Activated CD4-positive, alpha-beta T cell treated with anti-CD3 and anti-CD28 coated beads for 36 hours (primary cell): ENCODE measurements around the gene TFCP2L1. TPM values are rescaled to one million over a fixed set of nuclear protein-coding genes. Genes with fewer than 3 reads are reported as not detected.
"Not testable (repeated sequence)": the region's sequence is repeated elsewhere in the genome, so short reads cannot be mapped to it uniquely, and the experiment has no call there.

Experiments
- ATAC-seq: fragments of 200-7000 bp; cut with Tn5 transposase; one replicate; pipeline ENCODE4 v1.10.0; 2021; ENCODE audit warnings: mild to moderate bottlenecking, moderate library complexity
- CTCF ChIA-PET: fragments of 350-600 bp; sonication (Branson Sonifier 250); formaldehyde crosslinking; loops from one replicate; lab custom pipeline; 2021; ENCODE audit warnings: antibody characterized with exemption; lab: Charles Lee
- POLR2A ChIA-PET: fragments of 350-600 bp; sonication (Branson Sonifier 250); formaldehyde crosslinking; loops from one replicate; lab custom pipeline; 2021; ENCODE audit warnings: antibody characterized with exemption, inconsistent platforms; lab: Charles Lee
- DNase-seq: peaks from one replicate; pipeline ENCODE4 v3.0.0-alpha.2; 2020
- H3K27ac Mint-ChIP-seq: one replicate; pipeline ENCODE4 v1.8.0; 2021; ENCODE audit warnings: mixed read lengths
- H3K27me3 Mint-ChIP-seq: one replicate; pipeline ENCODE4 v1.8.0; 2021; ENCODE audit warnings: mixed read lengths
- H3K36me3 Mint-ChIP-seq: one replicate; pipeline ENCODE4 v1.8.0; 2021; ENCODE audit warnings: low read depth, mixed read lengths
- H3K4me1 Mint-ChIP-seq: one replicate; pipeline ENCODE4 v1.8.0; 2021; ENCODE audit warnings: mixed read lengths
- H3K4me3 Mint-ChIP-seq: one replicate; pipeline ENCODE4 v1.8.0; 2021; ENCODE audit warnings: mild to moderate bottlenecking, moderate library complexity, mixed read lengths
- H3K9me3 Mint-ChIP-seq: one replicate; pipeline ENCODE4 v1.8.0; 2021; ENCODE audit warnings: low read depth, mixed read lengths
- intact Hi-C, 2 experiments: fragments of 100-400 bp; cut with DNase I in 1 of 2; cut with micrococcal nuclease in 1 of 2; formaldehyde crosslinking; loops; one replicate each; pipeline versions ENCODE4 v1.14.2 to v1.15.1; 2022 to 2024; cut with DNase I, micrococcal nuclease
- total RNA-seq, 2 experiments: library from RNA; stranded (reverse); gene quantifications; one replicate each; pipeline ENCODE4 v1.2.3, GENCODE V29; 2021

The TFCP2L1 gene
- total RNA-seq, 2 experiments from 2014 or later = 0.02 to 0.05 TPM

DNA sequence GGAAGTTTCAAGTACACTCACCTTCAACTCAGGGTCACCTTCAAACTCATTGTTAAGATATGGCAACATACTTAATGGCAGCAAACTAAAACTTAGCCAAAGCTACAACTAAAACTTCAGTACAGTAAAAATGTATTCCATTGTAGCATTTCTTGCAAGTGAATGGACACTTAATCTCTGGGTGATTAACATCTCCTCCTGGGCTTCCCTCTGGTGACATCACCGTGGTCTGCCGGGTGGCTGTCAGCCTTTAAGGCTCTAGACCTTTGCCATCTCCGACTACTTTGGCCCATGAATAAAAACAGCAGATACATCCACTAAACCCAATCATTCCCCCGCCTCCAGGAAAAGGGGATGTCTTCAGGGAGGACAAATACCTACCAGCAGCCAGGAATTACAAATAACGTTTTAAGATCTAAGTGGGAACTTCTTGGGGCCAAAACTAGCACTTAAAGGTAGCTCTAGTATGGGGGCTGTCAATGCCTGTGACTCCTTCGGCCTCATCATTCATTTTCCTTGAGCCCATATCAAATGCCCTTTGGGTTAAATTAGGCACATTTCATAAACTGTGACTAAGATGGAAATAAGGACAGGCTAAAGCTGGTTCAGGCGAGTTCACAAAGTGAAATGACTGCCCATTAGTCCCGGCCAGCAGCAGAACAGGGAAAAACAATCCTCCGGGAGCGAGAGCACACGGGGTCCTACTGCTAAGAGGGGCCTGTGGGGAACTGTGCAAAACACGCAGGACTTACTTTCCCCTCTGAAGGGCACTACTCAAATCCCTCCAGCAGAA is 1.1 kb downstream of the TFCP2L1 start:
- Mint-ChIP-seq H3K9me3 (no peaks in the 10 kb centered on the region), H3K27me3 (peaks cover 39% of the 10 kb centered on the region), H3K27ac (no peak overlapping the region), H3K4me3 (peak overlapping the region; percentile 49), H3K4me1 (peaks cover 7% of the 10 kb centered on the region), H3K36me3 (no peaks in the 10 kb centered on the region)
- intact Hi-C loops = no loop called here
- ChIA-PET POLR2A (no interaction called here), CTCF (no interaction called here)
- DNase-seq (no peak), ATAC-seq (no peak)

DNA sequence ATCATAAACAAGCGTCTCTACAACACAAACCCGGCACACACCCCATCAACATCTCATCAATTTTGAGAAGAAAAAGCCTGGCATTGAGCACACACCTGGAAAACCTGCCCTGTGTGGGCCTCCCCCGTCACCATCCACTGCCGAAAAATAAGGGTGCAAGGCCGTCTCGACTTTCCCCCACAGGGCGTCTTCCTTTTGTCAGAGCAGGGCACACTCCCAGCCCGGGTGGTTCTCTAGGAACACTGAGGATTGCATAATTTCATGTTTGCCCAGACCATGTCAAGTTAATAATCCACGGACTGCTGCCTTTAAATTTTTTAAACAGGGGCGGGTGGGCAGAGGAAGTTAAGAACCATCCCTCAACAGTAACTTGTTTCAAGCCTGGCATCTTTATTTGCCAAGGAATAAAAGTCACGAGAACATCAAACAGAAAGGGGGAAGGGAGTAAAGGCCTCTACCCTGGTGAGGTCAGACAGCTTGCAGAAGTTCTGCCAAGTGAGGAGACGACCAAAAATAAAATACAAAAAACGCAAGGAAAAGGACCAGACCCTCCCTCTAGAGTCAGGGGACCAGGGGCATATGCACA is 2.1 kb downstream of the TFCP2L1 start:
- Mint-ChIP-seq H3K36me3 (no peaks in the 10 kb centered on the region), H3K4me3 (no peak overlapping the region), H3K27ac (no peak overlapping the region), H3K4me1 (peaks cover 7% of the 10 kb centered on the region), H3K27me3 (peaks cover 39% of the 10 kb centered on the region), H3K9me3 (no peaks in the 10 kb centered on the region)
- POLR2A ChIA-PET = no interaction called here
- no peak for DNase-seq
- ATAC-seq = no peak
- intact Hi-C loops = no loop called here
- CTCF ChIA-PET = no interaction called here

DNA sequence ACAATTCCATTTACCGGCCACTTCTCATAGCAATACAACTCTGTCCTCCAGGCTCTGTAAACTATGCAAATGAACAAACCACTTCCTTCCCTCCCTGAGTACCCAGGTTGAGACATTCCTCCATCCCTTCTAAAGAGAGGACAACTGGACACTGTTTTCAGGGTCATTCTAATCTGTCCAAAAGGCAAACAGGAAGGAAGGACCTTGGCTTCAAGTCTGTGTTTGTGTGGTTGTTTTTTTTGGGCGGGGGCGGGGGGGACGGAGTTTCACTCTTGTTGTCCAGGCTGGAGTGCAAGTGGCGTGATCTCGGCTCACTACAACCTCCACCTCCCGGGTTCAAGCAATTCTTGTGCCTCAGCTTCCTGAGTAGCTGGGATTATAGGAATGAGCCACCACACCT is 3.3 kb downstream of the TFCP2L1 start:
- Mint-ChIP-seq H3K9me3 (no peaks in the 10 kb centered on the region), H3K27me3 (peaks cover 33% of the 10 kb centered on the region), H3K27ac (no peak overlapping the region), H3K4me3 (no peak overlapping the region), H3K36me3 (no peaks in the 10 kb centered on the region), H3K4me1 (peaks cover 7% of the 10 kb centered on the region)
- no peak for ATAC-seq
- no peak for DNase-seq
- intact Hi-C loops = no loop called here
- ChIA-PET POLR2A (no interaction called here), CTCF (interaction anchor here (0.7 kb wide), 1 partner anchor 1119 kb away, joined by 3 read pairs; no protein-coding TSS in a partner anchor)

DNA sequence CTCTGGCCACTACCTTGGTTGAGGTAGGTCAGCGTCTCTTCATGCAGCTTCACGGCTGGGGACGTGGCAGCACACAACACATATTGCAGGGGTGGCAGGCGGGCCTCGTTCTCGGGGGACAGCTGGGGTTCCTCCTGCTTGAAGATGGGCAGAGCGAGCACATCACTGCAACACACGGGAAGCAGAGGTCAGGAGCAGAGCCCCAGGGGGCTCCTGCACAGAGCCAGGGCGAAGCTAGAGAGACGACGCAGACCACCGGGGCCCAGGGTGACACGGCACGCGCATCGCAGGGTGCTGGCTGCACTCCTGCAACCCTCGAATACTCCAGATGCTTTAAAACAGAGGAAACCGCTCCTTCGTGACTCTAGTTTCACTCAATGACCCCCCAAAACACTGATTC is 3.9 kb downstream of the TFCP2L1 start:
- H3K9me3 Mint-ChIP-seq = no peaks in the 10 kb centered on the region
- H3K27me3 Mint-ChIP-seq = peaks cover 27% of the 10 kb centered on the region
- no peaks in the 10 kb centered on the region for H3K36me3 Mint-ChIP-seq
- POLR2A ChIA-PET = no interaction called here
- H3K4me1 Mint-ChIP-seq = peaks cover 7% of the 10 kb centered on the region
- DNase-seq = no peak
- ATAC-seq = no peak
- no peak overlapping the region for H3K4me3 Mint-ChIP-seq
- H3K27ac Mint-ChIP-seq = no peak overlapping the region
- CTCF ChIA-PET = interaction anchor here (0.7 kb wide), 1 partner anchor 1120 kb away, joined by 3 read pairs; no protein-coding TSS in a partner anchor
- intact Hi-C loops = no loop called here

DNA sequence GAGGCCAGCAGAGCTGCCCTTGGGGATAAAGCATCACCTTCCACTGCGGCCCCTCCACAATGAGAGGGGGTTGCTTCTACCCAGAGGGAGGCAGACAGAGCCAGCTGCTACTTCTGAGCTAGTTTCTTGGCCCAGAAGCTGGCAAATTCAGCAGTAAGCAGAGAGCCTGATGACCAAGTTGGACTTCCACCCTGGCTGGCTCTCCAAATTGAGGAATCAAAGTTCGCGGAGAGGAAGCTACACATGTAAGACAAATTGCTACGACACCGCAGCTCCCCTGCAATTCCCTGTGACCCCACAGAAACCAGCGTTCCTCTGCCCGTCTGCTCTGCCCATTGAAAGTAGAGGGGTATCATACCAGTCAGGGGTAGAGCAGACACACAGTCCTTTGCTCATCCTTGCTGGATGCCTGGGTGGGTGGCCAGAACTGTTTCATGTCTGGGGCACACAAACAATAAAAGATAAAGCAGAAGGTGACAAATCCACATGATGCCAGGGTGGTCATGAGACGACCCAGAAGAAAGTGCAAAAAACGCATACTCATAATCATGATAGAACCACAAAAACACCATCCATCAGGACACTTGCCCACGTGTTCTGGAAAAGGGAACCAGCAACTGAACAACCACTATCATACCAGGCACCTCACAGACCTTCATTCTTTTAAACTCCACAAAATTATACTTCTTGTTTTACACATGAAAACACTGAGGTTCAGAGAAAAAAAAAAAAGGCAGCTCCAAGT is 5.4 kb downstream of the TFCP2L1 start:
- Mint-ChIP-seq H3K27me3 (peaks cover 21% of the 10 kb centered on the region), H3K36me3 (no peaks in the 10 kb centered on the region), H3K9me3 (no peaks in the 10 kb centered on the region), H3K4me3 (no peak overlapping the region), H3K27ac (no peak overlapping the region), H3K4me1 (peaks cover 4% of the 10 kb centered on the region)
- ATAC-seq (no peak), DNase-seq (no peak)
- POLR2A ChIA-PET = no interaction called here
- intact Hi-C loops = no loop called here
- CTCF ChIA-PET = interaction anchor here (0.6 kb wide), 1 partner anchor 26 kb away, joined by 3 read pairs; no protein-coding TSS in a partner anchor

DNA sequence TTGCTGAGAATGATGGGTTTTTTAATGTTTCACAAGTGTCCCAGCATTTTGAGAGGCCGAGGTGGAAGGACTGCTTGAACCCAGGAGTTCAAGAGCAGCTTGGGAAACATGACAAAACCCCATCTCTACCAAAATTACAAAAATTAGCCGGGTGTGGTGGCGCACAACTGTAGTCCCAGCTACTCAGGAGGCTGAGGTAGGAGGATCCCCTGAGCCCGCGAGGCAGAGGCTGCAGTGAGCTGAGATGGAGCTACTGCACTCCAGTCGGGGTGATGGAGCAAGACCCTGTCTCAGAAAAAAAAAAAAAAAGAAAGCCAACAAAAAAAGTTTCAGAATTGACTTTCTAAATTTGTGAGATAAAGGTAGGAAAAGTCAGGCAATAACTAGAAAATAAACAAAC is 8.7 kb downstream of the TFCP2L1 start:
- intact Hi-C loops = no loop called here
- Mint-ChIP-seq H3K27ac (no peak overlapping the region), H3K27me3 (peaks cover 5% of the 10 kb centered on the region), H3K36me3 (no peaks in the 10 kb centered on the region), H3K9me3 (no peaks in the 10 kb centered on the region), H3K4me3 (no peak overlapping the region), H3K4me1 (no peaks in the 10 kb centered on the region)
- ATAC-seq = no peak
- no peak for DNase-seq
- POLR2A ChIA-PET = no interaction called here
- CTCF ChIA-PET = interaction anchor here (0.7 to 1.3 kb wide), 3 partner anchors 26 to 197 kb away, joined by 3 read pairs; no protein-coding TSS in a partner anchor

DNA sequence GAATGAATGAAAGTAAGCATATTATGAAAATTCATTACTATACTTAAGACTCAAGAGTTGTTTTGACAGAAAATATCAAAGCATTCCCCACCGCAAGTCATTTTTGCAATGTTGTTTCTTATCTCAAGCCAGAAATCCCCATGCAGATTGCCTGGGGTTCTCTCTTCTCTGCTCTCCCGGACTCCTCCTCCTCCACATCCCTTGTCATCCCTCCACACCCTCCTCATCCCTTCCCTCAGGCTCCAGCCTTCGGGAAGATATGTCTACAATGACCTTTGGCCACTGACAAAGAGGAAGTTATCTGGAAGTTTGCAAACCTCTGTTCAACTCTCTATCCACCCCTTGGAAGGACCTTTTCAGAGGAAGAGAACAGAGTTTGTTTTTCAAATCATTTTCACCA is 11.9 kb downstream of the TFCP2L1 start:
- CTCF ChIA-PET = no interaction called here
- Mint-ChIP-seq H3K27ac (no peak overlapping the region), H3K4me3 (no peak overlapping the region), H3K9me3 (no peaks in the 10 kb centered on the region), H3K36me3 (no peaks in the 10 kb centered on the region), H3K4me1 (no peaks in the 10 kb centered on the region), H3K27me3 (peaks cover 3% of the 10 kb centered on the region)
- POLR2A ChIA-PET = no interaction called here
- DNase-seq = no peak
- no peak for ATAC-seq
- intact Hi-C loops = no loop called here

DNA sequence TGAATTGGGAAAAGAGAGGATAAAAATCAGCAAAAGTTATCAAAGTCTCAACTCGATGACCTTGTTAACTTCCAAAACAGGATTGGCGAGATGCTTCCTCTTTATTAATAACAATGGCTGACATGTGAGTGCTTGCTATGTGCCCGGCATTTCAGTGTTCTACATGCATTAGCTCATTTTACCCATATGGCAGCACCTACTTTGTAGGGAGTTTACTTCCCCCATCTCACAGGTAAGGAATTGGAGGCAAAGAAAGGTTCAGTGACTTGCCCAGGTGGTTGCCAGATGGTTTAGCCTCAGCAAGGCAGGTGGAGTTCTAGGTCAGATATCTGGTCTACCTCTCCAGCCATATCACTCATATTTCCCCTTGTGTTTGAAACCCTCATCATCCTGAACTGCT is 12.4 kb downstream of the TFCP2L1 start:
- Mint-ChIP-seq H3K27ac (no peak overlapping the region), H3K4me1 (no peaks in the 10 kb centered on the region), H3K4me3 (no peak overlapping the region), H3K9me3 (no peaks in the 10 kb centered on the region), H3K36me3 (no peaks in the 10 kb centered on the region), H3K27me3 (peaks cover 3% of the 10 kb centered on the region)
- ATAC-seq (no peak), DNase-seq (no peak)
- ChIA-PET POLR2A (no interaction called here), CTCF (interaction anchor here (0.5 kb wide), 1 partner anchor 30 kb away, joined by 4 read pairs; no protein-coding TSS in a partner anchor)
- intact Hi-C loops = no loop called here

DNA sequence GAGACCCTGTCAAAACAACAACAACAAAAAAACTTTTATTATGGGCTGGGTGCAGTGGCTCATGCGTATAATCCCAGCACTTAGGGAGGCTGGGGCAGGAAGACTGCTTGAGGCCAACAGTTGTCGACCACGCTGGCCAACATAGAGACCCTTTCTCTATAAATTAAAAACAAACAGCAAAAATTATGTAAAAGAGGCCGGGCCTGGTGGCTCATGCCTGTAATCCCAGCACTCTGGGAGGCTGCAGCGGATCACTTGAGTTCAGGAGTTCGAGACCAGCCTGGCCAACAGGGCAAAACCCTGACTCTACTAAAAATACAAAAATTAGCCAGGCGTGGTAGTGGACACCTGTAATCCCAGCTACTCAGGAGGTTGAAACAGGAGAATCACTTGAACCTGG is 15.6 kb downstream of the TFCP2L1 start:
- ATAC-seq, H3K4me1 Mint-ChIP-seq, DNase-seq, CTCF ChIA-PET, H3K9me3 Mint-ChIP-seq, H3K27ac Mint-ChIP-seq, H3K27me3 Mint-ChIP-seq, POLR2A ChIA-PET, H3K4me3 Mint-ChIP-seq, H3K36me3 Mint-ChIP-seq, intact Hi-C loops: not testable (repeated sequence)

DNA sequence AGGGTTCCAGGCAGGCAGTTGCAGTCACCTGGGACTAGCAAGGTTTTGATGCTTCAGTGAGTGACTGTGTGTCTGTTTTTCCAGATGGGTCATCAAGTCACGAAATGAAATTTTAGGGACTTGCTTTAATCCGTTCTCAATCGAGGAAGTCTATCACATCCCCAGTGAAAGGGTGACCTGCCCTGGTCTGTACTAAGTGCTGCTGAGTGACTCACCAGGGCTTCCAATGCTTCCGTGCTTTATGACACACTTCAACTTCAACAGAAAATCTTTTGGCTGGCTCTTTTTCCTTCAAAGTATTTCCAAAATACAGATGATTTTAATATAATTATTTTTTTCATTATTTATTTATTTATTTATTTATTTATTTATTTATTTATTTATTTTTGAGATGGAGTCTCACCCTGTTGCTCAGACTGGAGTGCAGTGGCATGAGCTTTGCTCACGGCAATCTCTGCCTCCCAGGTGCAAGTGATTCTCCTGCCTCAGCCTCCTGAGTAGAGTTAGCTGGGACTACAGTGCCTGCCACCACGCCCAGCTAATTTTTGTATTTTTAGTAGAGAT is 18.4 kb downstream of the TFCP2L1 start:
- H3K4me1 Mint-ChIP-seq = no peaks in the 10 kb centered on the region
- no peaks in the 10 kb centered on the region for H3K9me3 Mint-ChIP-seq
- no peak for ATAC-seq
- H3K27me3 Mint-ChIP-seq = peaks cover 2% of the 10 kb centered on the region
- no peak overlapping the region for H3K27ac Mint-ChIP-seq
- ChIA-PET POLR2A (no interaction called here), CTCF (no interaction called here)
- intact Hi-C loops = no loop called here
- no peaks in the 10 kb centered on the region for H3K36me3 Mint-ChIP-seq
- no peak overlapping the region for H3K4me3 Mint-ChIP-seq
- DNase-seq = no peak

DNA sequence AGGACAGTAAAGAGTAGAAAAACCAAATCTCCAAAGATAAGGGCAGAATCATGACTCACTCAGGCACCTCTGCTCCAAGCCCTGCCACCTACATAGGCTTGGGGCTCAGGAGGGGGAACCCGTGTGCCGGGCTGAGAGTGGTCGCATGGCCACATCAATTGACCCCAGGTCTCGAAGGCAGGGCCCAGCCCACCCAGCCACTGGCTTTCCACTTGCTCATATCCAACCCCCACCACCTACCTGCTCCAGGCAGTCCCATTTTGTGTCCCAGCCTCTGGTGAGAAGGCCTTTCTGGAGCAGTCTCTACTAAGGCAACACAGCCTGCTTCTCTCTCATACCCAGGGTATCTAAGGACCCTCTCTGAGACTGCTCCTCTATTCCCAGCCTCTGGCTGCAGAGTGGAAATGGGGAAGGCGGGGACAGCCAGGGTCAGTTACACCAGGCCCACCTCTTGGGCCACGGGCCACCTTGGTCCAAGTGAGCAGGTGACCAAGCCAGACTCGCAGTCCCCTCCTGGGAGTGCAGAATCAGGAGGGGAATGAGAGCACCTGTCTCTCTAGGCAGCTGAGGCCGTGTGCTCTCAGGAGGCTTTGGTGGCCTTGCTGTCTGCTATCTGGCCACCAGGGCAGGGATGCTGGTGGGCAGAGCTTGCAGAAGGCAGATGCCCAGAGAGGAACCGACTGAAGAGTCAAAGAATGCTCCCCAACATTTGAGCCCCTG is 20.8 kb downstream of the TFCP2L1 start:
- H3K27me3 Mint-ChIP-seq = peaks cover 2% of the 10 kb centered on the region
- DNase-seq = no peak
- no peaks in the 10 kb centered on the region for H3K4me1 Mint-ChIP-seq
- H3K36me3 Mint-ChIP-seq = no peaks in the 10 kb centered on the region
- intact Hi-C loops = no loop called here
- H3K27ac Mint-ChIP-seq = no peak overlapping the region
- no peak overlapping the region for H3K4me3 Mint-ChIP-seq
- no peak for ATAC-seq
- ChIA-PET POLR2A (no interaction called here), CTCF (no interaction called here)
- no peaks in the 10 kb centered on the region for H3K9me3 Mint-ChIP-seq
